Caco-2 (cell line): ENCODE results near the gene TWIST2. TPM values are rescaled to one million over a fixed set of nuclear protein-coding genes. Genes with fewer than 3 reads are reported as not detected.

Experiments used
- BruUV-seq: library from RNA; stranded (reverse); fragments of 400-500 nt; replicated peaks from 2 replicates; lab custom pipeline; 2021; lab: Mats Ljungman, UMichigan
- CTCF ChIA-PET: fragments of 300-600 bp; sonication (Branson Sonifier 250); formaldehyde crosslinking; loops from one replicate; lab custom pipeline; 2022; ENCODE audit warnings: antibody characterized with exemption; lab: Charles Lee
- POLR2A ChIA-PET: fragments of 300-600 bp; sonication (Branson Sonifier 250); formaldehyde crosslinking; loops from one replicate; lab custom pipeline; 2022; ENCODE audit warnings: antibody characterized with exemption; lab: Charles Lee
- DNase-seq, 2 experiments: peaks; one replicate each; pipeline versions ENCODE4 v3.0.0 to v3.0.0-alpha.2; 2020 to 2022
- H3K27me3 ChIP-seq: replicated peaks from 2 replicates; pipeline ENCODE4 v1.6.0; 2011; ENCODE audit warnings: low read length; ENCODE audit not compliant: control insufficient read depth, insufficient read depth
- H3K36me3 ChIP-seq: 2 replicates; pipeline ENCODE4 v1.5.1; 2011; ENCODE audit warnings: low read length; ENCODE audit not compliant: control insufficient read depth, insufficient read depth
- H3K4me1 ChIP-seq: fragments of 250-450 bp; sonication (Bioruptor Pico); 2 replicates; pipeline ENCODE4 v1.5.1; 2020; ENCODE audit warnings: mild to moderate bottlenecking
- H3K4me3 ChIP-seq: 2 replicates; pipeline ENCODE4 v1.5.1; 2011; ENCODE audit warnings: low read depth, mild to moderate bottlenecking, control low read depth, low read length
- H3K9me3 ChIP-seq: fragments of 250-450 bp; sonication (Bioruptor Pico); 2 replicates; pipeline ENCODE4 v1.5.1; 2020; ENCODE audit warnings: mild to moderate bottlenecking, moderate library complexity
- H3K27ac Mint-ChIP-seq: one replicate; pipeline ENCODE4 v1.8.0; 2022; ENCODE audit warnings: mixed read lengths; ENCODE audit not compliant: unreplicated experiment
- H3K27me3 Mint-ChIP-seq: one replicate; pipeline ENCODE4 v1.8.0; 2022; ENCODE audit warnings: mixed read lengths; ENCODE audit not compliant: insufficient read depth, unreplicated experiment
- H3K36me3 Mint-ChIP-seq: one replicate; pipeline ENCODE4 v1.8.0; 2022; ENCODE audit warnings: mild to moderate bottlenecking, mixed read lengths; ENCODE audit not compliant: insufficient read depth, unreplicated experiment
- H3K4me1 Mint-ChIP-seq: one replicate; pipeline ENCODE4 v1.8.0; 2022; ENCODE audit warnings: low read depth, mixed read lengths; ENCODE audit not compliant: unreplicated experiment
- H3K4me3 Mint-ChIP-seq: one replicate; pipeline ENCODE4 v1.8.0; 2022; ENCODE audit warnings: mild to moderate bottlenecking, moderate library complexity, mixed read lengths; ENCODE audit not compliant: unreplicated experiment
- H3K9me3 Mint-ChIP-seq: one replicate; pipeline ENCODE4 v1.8.0; 2022; ENCODE audit warnings: mixed read lengths; ENCODE audit not compliant: unreplicated experiment
- CTCF ChIP-seq, 2 experiments: fragments of 200-600 bp in 1 of 2; IDR thresholded peaks; 1 replicate in 1 of 2; 2 replicates in 1 of 2; pipeline versions ENCODE4 v1.5.1 to v1.8.0; 2011 to 2022; ENCODE audit warnings: antibody characterized with exemption in 1 of 2, control low read depth in 1 of 2, inconsistent platforms in 1 of 2, low read depth in 1 of 2, low read length in 1 of 2, mild to moderate bottlenecking in 1 of 2, moderate library complexity in 1 of 2; ENCODE audit not compliant: insufficient read depth in 1 of 2, severe bottlenecking in 1 of 2, unreplicated experiment in 1 of 2
- intact Hi-C: fragments of 100-400 bp; cut with micrococcal nuclease; formaldehyde crosslinking; loops from one replicate; pipeline ENCODE4 v1.10.0; 2022; ENCODE audit not compliant: unreplicated experiment
- total RNA-seq: library from RNA; stranded (reverse); gene quantifications from 2 replicates; pipeline ENCODE4 v1.2.3, GENCODE V29; 2022

The TWIST2 gene
- total RNA-seq, 1 experiment from 2014 or later = not detected

- intact Hi-C loops = no loop called here
- H3K4me3 ChIP-seq = no peak overlapping the region
- no peaks in the 10 kb centered on the region for H3K36me3 ChIP-seq
- no peak for DNase-seq
- Mint-ChIP-seq H3K27me3 (no peaks in the 10 kb centered on the region), H3K36me3 (no peaks in the 10 kb centered on the region), H3K27ac (no peak overlapping the region), H3K9me3 (no peaks in the 10 kb centered on the region), H3K4me1 (peaks cover 10% of the 10 kb centered on the region), H3K4me3 (no peak overlapping the region)
- CTCF ChIA-PET = no interaction called here
- peaks cover 22% of the 10 kb centered on the region for H3K4me1 ChIP-seq
- BruUV-seq = no TSS peak
- no peaks in the 10 kb centered on the region for H3K9me3 ChIP-seq
- POLR2A ChIA-PET = no interaction called here
- H3K27me3 ChIP-seq = no peaks in the 10 kb centered on the region
- no peak for TF ChIP-seq CTCF (IDR thresholded peaks at IDR 0.05; ENCODE audit: insufficient read depth in 1 of 2, low read depth in 1 of 2, low read length in 1 of 2, severe bottlenecking in 1 of 2, unreplicated experiment in 1 of 2)
Measured at GRCh38 chr2:238861013-238861730, 13.3 kb downstream of the TWIST2 start.

GRCh38 chr2:238861766-238862315, 14.0 kb downstream of the TWIST2 start:
- intact Hi-C loops = no loop called here
- Histone ChIP-seq H3K27me3 (no peaks in the 10 kb centered on the region), H3K4me3 (no peak overlapping the region), H3K36me3 (no peaks in the 10 kb centered on the region), H3K9me3 (no peaks in the 10 kb centered on the region), H3K4me1 (peaks cover 22% of the 10 kb centered on the region)
- Mint-ChIP-seq H3K27ac (no peak overlapping the region), H3K36me3 (no peaks in the 10 kb centered on the region), H3K4me3 (no peak overlapping the region), H3K4me1 (peaks cover 10% of the 10 kb centered on the region), H3K9me3 (no peaks in the 10 kb centered on the region), H3K27me3 (no peaks in the 10 kb centered on the region)
- BruUV-seq = no TSS peak
- CTCF ChIA-PET = no interaction called here
- POLR2A ChIA-PET = no interaction called here
- DNase-seq = no peak
- TF ChIP-seq CTCF (IDR thresholded peaks at IDR 0.05; ENCODE audit: insufficient read depth in 1 of 2, low read depth in 1 of 2, low read length in 1 of 2, severe bottlenecking in 1 of 2, unreplicated experiment in 1 of 2) = no peak

- no peak for DNase-seq
- no peaks in the 10 kb centered on the region for H3K27me3 ChIP-seq
- Mint-ChIP-seq H3K4me3 (no peak overlapping the region), H3K4me1 (peaks cover 10% of the 10 kb centered on the region), H3K9me3 (no peaks in the 10 kb centered on the region), H3K36me3 (no peaks in the 10 kb centered on the region), H3K27ac (no peak overlapping the region), H3K27me3 (no peaks in the 10 kb centered on the region)
- H3K4me1 ChIP-seq = peaks cover 22% of the 10 kb centered on the region
- H3K4me3 ChIP-seq = no peak overlapping the region
- H3K36me3 ChIP-seq = no peaks in the 10 kb centered on the region
- ChIA-PET CTCF (no interaction called here), POLR2A (no interaction called here)
- TF ChIP-seq CTCF (IDR thresholded peaks at IDR 0.05; ENCODE audit: insufficient read depth in 1 of 2, low read depth in 1 of 2, low read length in 1 of 2, severe bottlenecking in 1 of 2, unreplicated experiment in 1 of 2) = no peak
- no peaks in the 10 kb centered on the region for H3K9me3 ChIP-seq
- intact Hi-C loops = no loop called here
- no TSS peak for BruUV-seq
Measured at GRCh38 chr2:238862701-238863100, 14.8 kb downstream of the TWIST2 start.
